Stimulated activated CD4-positive, alpha-beta T cell treated with anti-CD3 and anti-CD28 coated beads, Interleukin-1b, Interleukin-23, amount 100 ng/mL, for 1 hour (primary cell): ENCODE measurements around the gene CDH1.

ENCODE experiments used
- DNase-seq, 2 donors: peaks; one replicate each; pipeline ENCODE4 v3.0.0-alpha.2; 2020; ENCODE audit warnings: low read depth in 2 of 2

The CDH1 gene

GRCh38 chr16:68760671-68761275, 23.7 kb downstream of the CDH1 start:
- peak in 1 of 2 donors; percentile 27 for DNase-seq

- no peak for DNase-seq
Measured at GRCh38 chr16:68762996-68763756, 26.1 kb downstream of the CDH1 start.

GRCh38 chr16:68764862-68765261, 27.8 kb downstream of the CDH1 start:
- DNase-seq, result no peak

- no peak for DNase-seq
Measured at GRCh38 chr16:68767581-68767980, 30.5 kb downstream of the CDH1 start.

GRCh38 chr16:68768175-68768574, 31.1 kb downstream of the CDH1 start:
- DNase-seq, result no peak

GRCh38 chr16:68768771-68769170, 31.7 kb downstream of the CDH1 start:
- DNase-seq, result no peak

- DNase-seq, result no peak
Measured at GRCh38 chr16:68770671-68771070, 33.6 kb downstream of the CDH1 start.

- DNase-seq, result no peak
Measured at GRCh38 chr16:68772030-68772681, 35.1 kb downstream of the CDH1 start.

- no peak for DNase-seq
Measured at GRCh38 chr16:68772871-68773270, 35.8 kb downstream of the CDH1 start.

GRCh38 chr16:68774982-68775634, 38.0 kb downstream of the CDH1 start:
- no peak for DNase-seq

- DNase-seq, result no peak
Measured at GRCh38 chr16:68776821-68777485, 39.9 kb downstream of the CDH1 start.

GRCh38 chr16:68778551-68779231, 41.6 kb downstream of the CDH1 start:
- DNase-seq, result no peak

- DNase-seq, result no peak
Measured at GRCh38 chr16:68779891-68780290, 42.8 kb downstream of the CDH1 start.

GRCh38 chr16:68781784-68782183, 44.7 kb downstream of the CDH1 start:
- no peak for DNase-seq

- DNase-seq, result no peak
Measured at GRCh38 chr16:68782198-68783174, 45.4 kb downstream of the CDH1 start.

- no peak for DNase-seq
Measured at GRCh38 chr16:68784226-68784625, 47.1 kb downstream of the CDH1 start.

GRCh38 chr16:68784721-68785120, 47.6 kb downstream of the CDH1 start:
- DNase-seq, result no peak

- DNase-seq, result no peak
Measured at GRCh38 chr16:68785715-68786114, 48.6 kb downstream of the CDH1 start.

GRCh38 chr16:68786685-68787418, 49.8 kb downstream of the CDH1 start:
- no peak for DNase-seq
